Measurements from ENCODE around the gene RASSF4.

The RASSF4 gene

GRCh38 chr10:44990302-44990655 lies 30.7 kb downstream of the RASSF4 start:
- DNase-seq (ENCODE audit: low spot score), result peak; percentile 34

GRCh38 chr10:44990965-44991364 lies 31.4 kb downstream of the RASSF4 start:
- no peak for DNase-seq (ENCODE audit: low spot score)

GRCh38 chr10:44991571-44991970 lies 32.0 kb downstream of the RASSF4 start:
- DNase-seq (ENCODE audit: low spot score), result no peak

- DNase-seq (ENCODE audit: low spot score), result no peak
Measured at GRCh38 chr10:44992070-44992731, 32.6 kb downstream of the RASSF4 start.

- DNase-seq (ENCODE audit: low spot score), result no peak
Measured at GRCh38 chr10:44992732-44993225, 33.2 kb downstream of the RASSF4 start.

GRCh38 chr10:44993226-44993921 lies 33.8 kb downstream of the RASSF4 start:
- DNase-seq (ENCODE audit: low spot score), result no peak

GRCh38 chr10:44993922-44994751 lies 34.5 kb downstream of the RASSF4 start:
- no peak for DNase-seq (ENCODE audit: low spot score)

- DNase-seq (ENCODE audit: low spot score), result no peak
Measured at GRCh38 chr10:44994752-44995530, 35.3 kb downstream of the RASSF4 start.

GRCh38 chr10:44995581-44995913 lies 35.9 kb downstream of the RASSF4 start:
- DNase-seq (ENCODE audit: low spot score), result no peak

- peak; percentile 41 for DNase-seq (ENCODE audit: low spot score)
Measured at GRCh38 chr10:44995914-44996669, 36.5 kb downstream of the RASSF4 start.

- DNase-seq (ENCODE audit: low spot score), result no peak
Measured at GRCh38 chr10:44997105-44997748, 37.6 kb downstream of the RASSF4 start.

GRCh38 chr10:44998146-44998631 lies 38.6 kb downstream of the RASSF4 start:
- DNase-seq (ENCODE audit: low spot score), result no peak

GRCh38 chr10:45000138-45000751 lies 40.6 kb downstream of the RASSF4 start:
- DNase-seq (ENCODE audit: low spot score), result no peak

GRCh38 chr10:45000752-45001380 lies 41.3 kb downstream of the RASSF4 start, which contains the start of gene ZNF22:
ZNF22 (plus strand) TSS chr10:45000923; CDS start chr10:45003369, 2,446 bp downstream.
- peak; percentile 80 for DNase-seq (ENCODE audit: low spot score)

GRCh38 chr10:45001381-45002148 lies 42.0 kb downstream of the RASSF4 start:
- peak; percentile 86 for DNase-seq (ENCODE audit: low spot score)

- no peak for DNase-seq (ENCODE audit: low spot score)
Measured at GRCh38 chr10:45003432-45004000, 43.9 kb downstream of the RASSF4 start.

- no peak for DNase-seq (ENCODE audit: low spot score)
Measured at GRCh38 chr10:45004661-45005060, 45.1 kb downstream of the RASSF4 start.

- DNase-seq (ENCODE audit: low spot score), result no peak
Measured at GRCh38 chr10:45005284-45005683, 45.7 kb downstream of the RASSF4 start.
